ENCODE measurements around the gene LNP1. TPM values are rescaled to one million over a fixed set of nuclear protein-coding genes. Genes with fewer than 3 reads are reported as not detected.

Gene LNP1
- polyA plus RNA-seq, 1 donor (not counting 4 experiments of a cell fraction or from before 2014, with no cell fraction given), result 0.64 TPM

DNA sequence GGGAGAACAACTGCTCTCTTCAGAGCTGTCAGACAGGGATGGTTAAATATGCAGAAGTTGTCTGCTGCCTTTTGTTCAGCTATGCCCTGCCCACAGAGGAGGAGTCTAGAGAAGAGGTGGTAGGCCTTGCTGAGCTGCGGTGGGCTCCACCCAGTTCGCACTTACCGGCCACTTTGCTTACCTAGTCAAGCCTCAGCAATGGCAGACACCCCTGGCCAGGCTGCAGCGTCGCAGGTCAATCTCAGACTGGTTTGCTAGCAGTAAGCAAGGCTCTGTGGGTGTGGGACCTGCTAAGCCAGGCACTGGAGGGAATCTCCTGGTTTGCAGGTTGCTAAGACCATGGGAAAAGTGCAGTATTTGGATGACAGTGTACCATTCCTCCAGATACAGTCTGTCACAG is 78.7 kb downstream of the LNP1 start:
- no peaks in the 10 kb centered on the region for H3K9me1 ChIP-seq (ENCODE audit: control insufficient read depth, extremely low read depth, insufficient read depth, low read length)
- no peak overlapping the region for H3K4me3 ChIP-seq (ENCODE audit: control insufficient read depth in 2 of 3, extremely low read depth in 1 of 3, insufficient read depth in 2 of 3, low read depth in 1 of 3, low read length in 3 of 3)
- no peaks in the 10 kb centered on the region for H3K79me2 ChIP-seq (ENCODE audit: control insufficient read depth, insufficient read depth, low read length)
- no peak overlapping the region for H3K9ac ChIP-seq (ENCODE audit: control insufficient read depth, extremely low read depth, insufficient read depth, low read length)
- no peaks in the 10 kb centered on the region for H3K9me3 ChIP-seq (ENCODE audit: control insufficient read depth, low read depth, low read length)
- TF ChIP-seq, protein P1, sequence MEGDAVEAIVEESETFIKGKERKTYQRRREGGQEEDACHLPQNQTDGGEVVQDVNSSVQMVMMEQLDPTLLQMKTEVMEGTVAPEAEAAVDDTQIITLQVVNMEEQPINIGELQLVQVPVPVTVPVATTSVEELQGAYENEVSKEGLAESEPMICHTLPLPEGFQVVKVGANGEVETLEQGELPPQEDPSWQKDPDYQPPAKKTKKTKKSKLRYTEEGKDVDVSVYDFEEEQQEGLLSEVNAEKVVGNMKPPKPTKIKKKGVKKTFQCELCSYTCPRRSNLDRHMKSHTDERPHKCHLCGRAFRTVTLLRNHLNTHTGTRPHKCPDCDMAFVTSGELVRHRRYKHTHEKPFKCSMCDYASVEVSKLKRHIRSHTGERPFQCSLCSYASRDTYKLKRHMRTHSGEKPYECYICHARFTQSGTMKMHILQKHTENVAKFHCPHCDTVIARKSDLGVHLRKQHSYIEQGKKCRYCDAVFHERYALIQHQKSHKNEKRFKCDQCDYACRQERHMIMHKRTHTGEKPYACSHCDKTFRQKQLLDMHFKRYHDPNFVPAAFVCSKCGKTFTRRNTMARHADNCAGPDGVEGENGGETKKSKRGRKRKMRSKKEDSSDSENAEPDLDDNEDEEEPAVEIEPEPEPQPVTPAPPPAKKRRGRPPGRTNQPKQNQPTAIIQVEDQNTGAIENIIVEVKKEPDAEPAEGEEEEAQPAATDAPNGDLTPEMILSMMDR (optimal IDR thresholded peaks at IDR 0.05 in 1 of 3, IDR thresholded peaks at IDR 0.05 in 1 of 3, conservative IDR thresholded peaks at IDR 0.05 in 1 of 3; ENCODE audit: extremely low read depth in 1 of 3, insufficient read depth in 2 of 3, low read length in 3 of 3), result no peak
- TF ChIP-seq EZH2 (IDR thresholded peaks at IDR 0.05; ENCODE audit: low read length), result no peak
- H3K4me2 ChIP-seq (ENCODE audit: control insufficient read depth, extremely low read depth, insufficient read depth, low read depth, low read length), result no peak overlapping the region
- no peaks in the 10 kb centered on the region for H3K27me3 ChIP-seq (ENCODE audit: control insufficient read depth, extremely low read depth, insufficient read depth, low read length)
- H3K36me3 ChIP-seq (ENCODE audit: control insufficient read depth in 2 of 2, extremely low read depth in 1 of 2, insufficient read depth in 2 of 2, low read length in 2 of 2), result no peaks in the 10 kb centered on the region
- no peak for DNase-seq (ENCODE audit: low read depth, low spot score)
- dilution Hi-C loops (cut with MboI; ENCODE audit: extremely low pct_ligation_motif_present, low sequenced_read_pairs), result no loop called here
- no peaks in the 10 kb centered on the region for H4K20me1 ChIP-seq (ENCODE audit: control insufficient read depth, extremely low read depth, insufficient read depth, low read length)
- no peak overlapping the region for H2AFZ ChIP-seq (ENCODE audit: control insufficient read depth, low read length)
- H3K4me1 ChIP-seq (ENCODE audit: control insufficient read depth, extremely low read depth, insufficient read depth, low read length), result no peaks in the 10 kb centered on the region
- no peak for FAIRE-seq
- no peak overlapping the region for H3K27ac ChIP-seq (ENCODE audit: control insufficient read depth, insufficient read depth, low read length)

DNA sequence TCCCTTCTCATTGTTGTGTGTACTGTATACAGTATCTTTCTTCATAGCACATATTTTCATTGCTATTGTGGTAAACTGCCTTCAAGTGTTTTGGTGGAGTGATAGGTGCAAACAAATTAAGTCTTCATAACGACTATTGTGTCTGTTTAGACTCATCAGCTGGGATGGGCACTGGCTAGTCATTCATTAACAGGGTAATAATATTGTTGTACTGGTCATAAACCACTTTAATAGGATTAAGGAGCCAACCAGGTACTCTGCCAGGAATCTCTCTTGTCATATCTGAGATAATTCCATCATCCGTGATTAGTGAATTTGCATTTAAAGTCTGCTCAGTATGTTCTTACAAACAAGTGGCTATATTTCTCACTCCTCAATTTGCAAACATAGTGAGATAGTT is 80.8 kb downstream of the LNP1 start:
- dilution Hi-C loops (cut with MboI; ENCODE audit: extremely low pct_ligation_motif_present, low sequenced_read_pairs), result no loop called here
- Histone ChIP-seq H3K27me3 (ENCODE audit: control insufficient read depth, extremely low read depth, insufficient read depth, low read length) (no peaks in the 10 kb centered on the region), H3K4me3 (ENCODE audit: control insufficient read depth in 2 of 3, extremely low read depth in 1 of 3, insufficient read depth in 2 of 3, low read depth in 1 of 3, low read length in 3 of 3) (no peak overlapping the region), H3K4me1 (ENCODE audit: control insufficient read depth, extremely low read depth, insufficient read depth, low read length) (no peaks in the 10 kb centered on the region), H3K36me3 (ENCODE audit: control insufficient read depth in 2 of 2, extremely low read depth in 1 of 2, insufficient read depth in 2 of 2, low read length in 2 of 2) (no peaks in the 10 kb centered on the region), H2AFZ (ENCODE audit: control insufficient read depth, low read length) (no peak overlapping the region), H3K9me1 (ENCODE audit: control insufficient read depth, extremely low read depth, insufficient read depth, low read length) (no peaks in the 10 kb centered on the region), H3K79me2 (ENCODE audit: control insufficient read depth, insufficient read depth, low read length) (no peaks in the 10 kb centered on the region), H3K9me3 (ENCODE audit: control insufficient read depth, low read depth, low read length) (no peaks in the 10 kb centered on the region), H3K27ac (ENCODE audit: control insufficient read depth, insufficient read depth, low read length) (no peak overlapping the region), H3K4me2 (ENCODE audit: control insufficient read depth, extremely low read depth, insufficient read depth, low read depth, low read length) (no peak overlapping the region), H4K20me1 (ENCODE audit: control insufficient read depth, extremely low read depth, insufficient read depth, low read length) (no peaks in the 10 kb centered on the region), H3K9ac (ENCODE audit: control insufficient read depth, extremely low read depth, insufficient read depth, low read length) (no peak overlapping the region)
- FAIRE-seq, result no peak
- TF ChIP-seq, protein P1 (optimal IDR thresholded peaks at IDR 0.05 in 1 of 3, IDR thresholded peaks at IDR 0.05 in 1 of 3, conservative IDR thresholded peaks at IDR 0.05 in 1 of 3; ENCODE audit: extremely low read depth in 1 of 3, insufficient read depth in 2 of 3, low read length in 3 of 3), result no peak
- no peak for TF ChIP-seq EZH2 (IDR thresholded peaks at IDR 0.05; ENCODE audit: low read length)
- DNase-seq (ENCODE audit: low read depth, low spot score), result no peak

Data from keratinocyte (primary cell).